B cell (primary cell): ENCODE data around the gene CDYL. TPM values are rescaled to one million over a fixed set of nuclear protein-coding genes. Genes with fewer than 3 reads are reported as not detected.

Source experiments
- ATAC-seq: fragments of 200-7000 bp; cut with Tn5 transposase; one replicate; pipeline ENCODE4 v1.10.0; 2021; ENCODE audit warnings: low read depth, mild to moderate bottlenecking, moderate number of reproducible peaks, moderate library complexity
- CTCF ChIA-PET: fragments of 350-600 bp; sonication (Branson Sonifier 250); formaldehyde crosslinking; loops from one replicate; lab custom pipeline; 2021; ENCODE audit warnings: antibody characterized with exemption, inconsistent platforms; lab: Charles Lee
- POLR2A ChIA-PET: fragments of 350-600 bp; sonication (Branson Sonifier 250); formaldehyde crosslinking; loops from one replicate; lab custom pipeline; 2021; ENCODE audit warnings: antibody characterized with exemption; lab: Charles Lee
- DNase-seq: peaks from one replicate; pipeline ENCODE4 v3.0.0; 2013
- H2AFZ ChIP-seq: 2 replicates; pipeline ENCODE4 v1.6.1; 2012; ENCODE audit warnings: mild to moderate bottlenecking, low read depth, low read length; ENCODE audit not compliant: insufficient read depth, poor library complexity, severe bottlenecking
- H3K27ac ChIP-seq, 2 donors: 1 replicate in 1 of 2; 2 replicates in 1 of 2; pipeline ENCODE4 v1.5.1; 2012 to 2013; ENCODE audit warnings: low read length in 2 of 2, mild to moderate bottlenecking in 2 of 2, moderate library complexity in 1 of 2
- H3K27me3 ChIP-seq, 4 experiments: fragments of 200-600 bp in 1 of 4; sonication (generic) in 1 of 4; replicated peaks in 1 of 4; 1 replicate in 2 of 4; 2 replicates in 2 of 4; pipeline versions ENCODE4 v1.6.1 to v1.7.0; 2013 to 2016; ENCODE audit warnings: low read length in 3 of 4, mild to moderate bottlenecking in 2 of 4, mixed read lengths in 1 of 4, moderate library complexity in 1 of 4; ENCODE audit not compliant: insufficient read depth in 4 of 4, control insufficient read depth in 3 of 4; ENCODE audit errors: control extremely low read depth in 1 of 4
- H3K36me3 ChIP-seq, 2 experiments: replicated peaks in 1 of 2; 1 replicate in 1 of 2; 2 replicates in 1 of 2; pipeline versions ENCODE4 v1.6.1 to v1.7.1; 2013; ENCODE audit warnings: low read length in 1 of 2; ENCODE audit not compliant: insufficient read depth in 2 of 2, control insufficient read depth in 1 of 2; ENCODE audit errors: control extremely low read depth in 1 of 2, extremely low read depth in 1 of 2
- H3K4me1 ChIP-seq, 2 donors: fragments of 200-600 bp in 1 of 2; sonication (generic) in 1 of 2; 1 replicate in 1 of 2; 2 replicates in 1 of 2; pipeline versions ENCODE4 v1.5.1 to v1.6.1; 2013 to 2017; ENCODE audit warnings: low read length in 2 of 2; ENCODE audit not compliant: control insufficient read depth in 2 of 2, insufficient read depth in 2 of 2
- H3K4me2 ChIP-seq: replicated peaks from 2 replicates; pipeline ENCODE3; 2012; ENCODE audit warnings: mild to moderate bottlenecking, low read depth, low read length; ENCODE audit not compliant: poor library complexity, severe bottlenecking
- H3K4me3 ChIP-seq, 5 experiments: fragments of 200-600 bp in 1 of 5; sonication (generic) in 1 of 5; 1 replicate in 3 of 5; 2 replicates in 2 of 5; pipeline versions ENCODE4 v1.5.1 to v1.7.0; 2011 to 2016; ENCODE audit warnings: low read length in 4 of 5, mild to moderate bottlenecking in 4 of 5, low read depth in 2 of 5, control low read depth in 1 of 5, moderate library complexity in 1 of 5; ENCODE audit not compliant: insufficient read depth in 1 of 5; ENCODE audit errors: control extremely low read depth in 1 of 5, extremely low read depth in 1 of 5
- H3K79me2 ChIP-seq: fragments of 200-600 bp; sonication (generic); one replicate; pipeline ENCODE4 v1.6.0; 2016; ENCODE audit warnings: low read length; ENCODE audit not compliant: control insufficient read depth, insufficient read depth
- H3K9ac ChIP-seq: fragments of 200-600 bp; sonication (generic); 2 replicates; pipeline ENCODE4 v1.6.1; 2017; ENCODE audit warnings: mild to moderate bottlenecking, low read length, moderate library complexity
- H3K9me3 ChIP-seq, 3 donors: one replicate each; pipeline versions ENCODE4 v1.6.1 to v1.7.1; 2013; ENCODE audit warnings: low read length in 2 of 3; ENCODE audit not compliant: control insufficient read depth in 2 of 3, insufficient read depth in 1 of 3; ENCODE audit errors: control extremely low read depth in 1 of 3
- H4K20me1 ChIP-seq: 2 replicates; pipeline ENCODE4 v1.6.0; 2012; ENCODE audit warnings: mild to moderate bottlenecking, low read length; ENCODE audit not compliant: insufficient read depth, control insufficient read depth, poor library complexity, severe bottlenecking
- H3K27ac Mint-ChIP-seq: one replicate; pipeline ENCODE4 v1.8.0; 2021; ENCODE audit warnings: mixed read lengths
- H3K27me3 Mint-ChIP-seq: one replicate; pipeline ENCODE4 v1.8.0; 2021; ENCODE audit warnings: mixed read lengths
- H3K4me1 Mint-ChIP-seq: one replicate; pipeline ENCODE4 v1.8.0; 2021; ENCODE audit warnings: mixed read lengths
- H3K4me3 Mint-ChIP-seq: one replicate; pipeline ENCODE4 v1.8.0; 2021; ENCODE audit warnings: mixed read lengths
- H3K9me3 Mint-ChIP-seq: one replicate; pipeline ENCODE4 v1.8.0; 2022; ENCODE audit warnings: mixed read lengths; ENCODE audit not compliant: insufficient read depth
- EZH2 ChIP-seq: IDR thresholded peaks from 2 replicates; pipeline ENCODE4 v1.6.1; 2012; ENCODE audit warnings: borderline replicate concordance, low read depth, mild to moderate bottlenecking, moderate library complexity, low read length; ENCODE audit not compliant: insufficient read depth, poor library complexity, severe bottlenecking
- WGBS: methylation state at CpG from one replicate; pipeline ENCODE4 v1.1.5; 2013; ENCODE audit warnings: missing lambda C conversion rate; ENCODE audit not compliant: insufficient coverage; 5-methylcytosine and 5-hydroxymethylcytosine counted together
- intact Hi-C: fragments of 100-400 bp; cut with micrococcal nuclease; formaldehyde crosslinking; loops from one replicate; pipeline ENCODE4 v1.10.0; 2022
- polyA plus RNA-seq: library from polyadenylated mRNA; depleted of rRNA; stranded (reverse); fragments of >200 nt; gene quantifications from 2 replicates; pipeline ENCODE4 v1.2.3, GENCODE V29; 2012
- total RNA-seq, 2 donors: library from RNA; stranded (reverse); fragments of 120-200 nt in 1 of 2; gene quantifications; 1 replicate in 1 of 2; 2 replicates in 1 of 2; pipeline versions ENCODE4 v1.2.3 to v1.2.4, GENCODE V29; 2013 to 2022
- TF ChIP-seq, protein P1 (sequence below): fragments of 200-600 bp; IDR thresholded peaks from one replicate; pipeline ENCODE4 v1.8.0; 2022; ENCODE audit warnings: antibody characterized with exemption, mild to moderate bottlenecking

Gene CDYL
- total and polyA plus RNA-seq, 2 donors (not counting 1 experiment from before 2014, with no cell fraction given): 15.6 to 63.0 TPM

DNA sequence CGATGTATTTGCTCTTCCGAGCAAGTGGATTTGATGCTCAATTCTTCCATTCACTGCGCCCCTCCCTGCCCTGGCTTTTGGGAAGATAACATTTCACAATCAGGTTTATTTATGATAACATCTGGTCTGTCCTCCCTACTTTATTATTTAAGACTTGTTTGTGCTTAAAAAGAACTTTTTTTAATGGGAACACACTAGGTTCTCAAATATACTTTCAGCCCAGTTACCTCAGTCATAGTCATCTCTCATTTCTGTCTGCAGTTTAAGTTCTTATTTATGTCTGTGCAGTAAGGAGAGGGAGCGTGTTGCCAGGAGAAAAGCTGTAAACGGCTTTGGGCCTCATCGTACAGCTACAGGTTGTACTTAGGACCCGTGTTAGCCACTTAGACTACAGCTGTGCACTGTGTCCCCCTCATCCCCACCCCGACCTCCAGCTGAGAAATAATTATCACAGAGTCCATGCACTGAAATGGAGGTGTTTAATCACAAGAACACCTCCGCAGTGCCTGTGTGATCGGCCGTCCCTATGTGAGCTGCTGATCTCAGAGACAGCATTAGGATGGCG lies 128.3 kb downstream of the CDYL start:
- CTCF ChIA-PET: no interaction called here
- peaks cover 52% of the 10 kb centered on the region for H3K4me1 Mint-ChIP-seq

DNA sequence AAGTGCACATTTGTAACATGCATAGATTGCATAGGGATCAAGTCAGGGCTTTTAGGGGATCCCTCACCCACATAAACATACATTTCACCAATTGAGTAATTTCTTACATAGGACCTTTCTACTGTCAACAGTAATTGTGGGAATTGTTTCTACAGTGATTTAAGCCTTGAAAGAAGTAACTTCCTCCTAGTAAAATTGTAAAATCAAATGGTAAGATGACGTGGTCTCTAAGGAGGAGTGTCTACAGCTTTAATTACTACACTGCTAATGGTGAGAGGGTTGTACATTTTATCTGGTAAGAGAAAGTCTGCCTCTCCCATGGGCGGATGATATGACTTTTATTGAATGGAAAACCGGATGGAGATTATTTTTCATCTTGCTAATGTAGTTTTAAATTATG lies 129.6 kb downstream of the CDYL start:
- Histone ChIP-seq H3K27ac (peak overlapping the region; percentile 41 to 75), H3K79me2 (peaks cover 66% of the 10 kb centered on the region), H3K4me3 (peak overlapping the region in 1 of 5 experiments; percentile 37), H3K9me3 (no peaks in the 10 kb centered on the region), H2AFZ (no peak overlapping the region), H4K20me1 (peaks cover 24% of the 10 kb centered on the region), H3K27me3 (no peaks in the 10 kb centered on the region), H3K4me2 (peak overlapping the region; percentile 65), H3K36me3 (no peaks in the 10 kb centered on the region), H3K4me1 (peaks cover 36 to 42% of the 10 kb centered on the region in 2 donors), H3K9ac (peak overlapping the region; percentile 59)
- no CpG with 5 or more reads among the region's 3 CpGs for WGBS
- intact Hi-C loops: no loop called here
- POLR2A ChIA-PET: no interaction called here
- Mint-ChIP-seq H3K27ac (peak overlapping the region; percentile 54), H3K4me1 (peaks cover 52% of the 10 kb centered on the region), H3K9me3 (no peaks in the 10 kb centered on the region), H3K27me3 (no peaks in the 10 kb centered on the region), H3K4me3 (peak overlapping the region; percentile 64)
- DNase-seq: no peak
- TF ChIP-seq, protein P1, sequence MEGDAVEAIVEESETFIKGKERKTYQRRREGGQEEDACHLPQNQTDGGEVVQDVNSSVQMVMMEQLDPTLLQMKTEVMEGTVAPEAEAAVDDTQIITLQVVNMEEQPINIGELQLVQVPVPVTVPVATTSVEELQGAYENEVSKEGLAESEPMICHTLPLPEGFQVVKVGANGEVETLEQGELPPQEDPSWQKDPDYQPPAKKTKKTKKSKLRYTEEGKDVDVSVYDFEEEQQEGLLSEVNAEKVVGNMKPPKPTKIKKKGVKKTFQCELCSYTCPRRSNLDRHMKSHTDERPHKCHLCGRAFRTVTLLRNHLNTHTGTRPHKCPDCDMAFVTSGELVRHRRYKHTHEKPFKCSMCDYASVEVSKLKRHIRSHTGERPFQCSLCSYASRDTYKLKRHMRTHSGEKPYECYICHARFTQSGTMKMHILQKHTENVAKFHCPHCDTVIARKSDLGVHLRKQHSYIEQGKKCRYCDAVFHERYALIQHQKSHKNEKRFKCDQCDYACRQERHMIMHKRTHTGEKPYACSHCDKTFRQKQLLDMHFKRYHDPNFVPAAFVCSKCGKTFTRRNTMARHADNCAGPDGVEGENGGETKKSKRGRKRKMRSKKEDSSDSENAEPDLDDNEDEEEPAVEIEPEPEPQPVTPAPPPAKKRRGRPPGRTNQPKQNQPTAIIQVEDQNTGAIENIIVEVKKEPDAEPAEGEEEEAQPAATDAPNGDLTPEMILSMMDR: no peak
- no peak for ATAC-seq
- CTCF ChIA-PET: no interaction called here

More for the DNA sequence above, 128.3 kb downstream of the CDYL start:
- Histone ChIP-seq H3K4me3 (no peak overlapping the region), H3K27ac (no peak overlapping the region), H3K9me3 (peaks cover 0 to under 1% (median 0%) of the 10 kb centered on the region in 3 donors), H4K20me1 (peaks cover 18% of the 10 kb centered on the region), H3K79me2 (peaks cover 57% of the 10 kb centered on the region), H3K9ac (no peak overlapping the region), H2AFZ (no peak overlapping the region), H3K36me3 (no peaks in the 10 kb centered on the region), H3K4me1 (peaks cover 36 to 42% of the 10 kb centered on the region in 2 donors), H3K4me2 (no peak overlapping the region), H3K27me3 (no peaks in the 10 kb centered on the region)
- H3K9me3 Mint-ChIP-seq: no peaks in the 10 kb centered on the region
- no peak for ATAC-seq
- H3K27me3 Mint-ChIP-seq: no peaks in the 10 kb centered on the region
- DNase-seq: no peak
- TF ChIP-seq, protein P1: no peak
- no peak for TF ChIP-seq EZH2
- POLR2A ChIA-PET: no interaction called here
- WGBS: 100% methylated on average over 6 of the region's 12 CpGs
- H3K27ac Mint-ChIP-seq: no peak overlapping the region
- no peak overlapping the region for H3K4me3 Mint-ChIP-seq
- intact Hi-C loops: no loop called here
